ENCODE measurements around the gene HELZ2. TPM values are rescaled to one million over a fixed set of nuclear protein-coding genes. Genes with fewer than 3 reads are reported as not detected.

HELZ2 gene
- total and polyA plus RNA-seq, 2 of the 4 experiments (the other 2 are of a cell fraction) = 4.7 to 10.6 TPM

DNA sequence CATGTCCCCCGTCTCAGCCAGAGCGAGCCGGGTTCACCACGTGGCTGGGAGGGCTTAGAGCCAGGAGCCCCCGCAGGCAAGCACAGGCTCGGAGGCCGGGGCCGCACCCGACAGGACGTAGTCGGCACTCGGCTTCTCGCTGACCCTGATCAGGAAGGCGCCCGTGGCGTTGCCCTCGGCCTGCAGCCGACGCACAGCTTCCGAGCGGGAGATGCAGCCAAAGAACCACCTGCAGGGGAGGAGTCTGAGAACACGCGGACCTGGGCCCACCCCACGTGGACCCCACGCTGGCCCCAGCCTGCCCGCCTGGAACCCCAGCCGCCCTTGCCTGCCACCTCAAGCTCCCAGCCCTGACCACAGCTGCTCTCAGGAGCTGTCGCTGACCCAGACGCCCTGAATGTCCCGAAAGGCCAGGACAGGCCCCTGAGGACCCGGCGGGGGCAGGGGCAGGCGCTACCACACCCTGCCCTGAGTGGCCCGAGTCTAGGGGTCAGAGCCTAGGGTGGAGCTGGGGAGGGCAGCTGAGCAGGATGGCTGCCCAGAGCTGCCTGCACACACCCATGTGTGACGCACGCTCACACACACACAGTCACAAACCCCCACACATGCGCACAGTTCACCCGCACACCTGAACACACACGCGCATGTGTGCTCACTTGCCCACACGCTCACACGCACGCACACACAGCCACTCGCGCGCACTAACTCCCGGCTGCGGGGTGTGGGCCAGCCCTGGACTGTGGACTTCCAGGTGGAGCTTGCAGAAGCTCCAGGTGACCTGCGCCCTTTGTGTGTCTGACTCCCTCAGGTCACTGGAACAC lies 39.0 kb downstream of the HELZ2 start:
- no peak overlapping the region for H4K5ac ChIP-seq (ENCODE audit: low read depth, low read length)
- no peaks in the 10 kb centered on the region for H3K36me3 ChIP-seq (ENCODE audit: control insufficient read depth, insufficient read depth, low read length)
- no peaks in the 10 kb centered on the region for H4K20me1 ChIP-seq (ENCODE audit: insufficient read depth, low read length)
- ChIA-PET CTCF (no interaction called here), POLR2A (ENCODE audit: unreplicated experiment) (no interaction called here)
- H4K8ac ChIP-seq (ENCODE audit: low read depth in 2 of 2, low read length in 2 of 2) = no peak overlapping the region
- H2AK9ac ChIP-seq (replicated peaks; ENCODE audit: low read depth, low read length, poor library complexity) = peak overlapping the region; percentile 16
- dilution Hi-C loops (cut with HindIII; ENCODE audit: low sequenced_read_pairs, unreplicated experiment) (no loop called here), intact Hi-C loops (cut with micrococcal nuclease) (loop anchor here (5.0 to 10.0 kb wide), 3 partner anchors 120 to 522 kb away; partner anchors contain the start of genes RTEL1, STMN3 and UCKL1), in situ Hi-C loops (cut with MboI; ENCODE audit: low sequenced_read_pairs) (loop anchor here (10.0 kb wide), 2 partner anchors 330 to 440 kb away; partner anchors contain the start of genes ABHD16B, SAMD10 and TPD52L2)
- H3K9ac ChIP-seq (ENCODE audit: low read depth, low read length) = no peak overlapping the region
- 58% methylated on average over 20 of the region's 49 CpGs; no CpG with 5 or more reads in 1 of the 2 experiments for WGBS, 2 experiments (ENCODE audit: extremely low coverage in 2 of 2, insufficient read length in 1 of 2)
- no peaks in the 10 kb centered on the region for H3K79me1 ChIP-seq (ENCODE audit: low read depth in 1 of 2, low read length in 2 of 2)
- DNase-seq (no peak), ATAC-seq (ENCODE audit: low read depth) (no peak)
- no peaks in the 10 kb centered on the region; the same call in 1 of the 2 replicates for H3K4me1 ChIP-seq (ENCODE audit: control insufficient read depth, insufficient read depth, low read length)
- H3K14ac ChIP-seq (replicated peaks; ENCODE audit: low read depth, low read length) = no peak overlapping the region
- no peak overlapping the region for H2BK20ac ChIP-seq (ENCODE audit: low read depth, low read length)
- H4K91ac ChIP-seq (ENCODE audit: insufficient read depth, low read depth, low read length) = no peak overlapping the region
- H2AFZ ChIP-seq (replicated peaks; ENCODE audit: low read length, poor library complexity) = no peak overlapping the region
- peaks cover 4% of the 10 kb centered on the region; the same call in 1 of the 2 replicates for H3K27me3 ChIP-seq (ENCODE audit: control insufficient read depth, insufficient read depth, low read length)
- H3K9me3 ChIP-seq (ENCODE audit: control insufficient read depth, insufficient read depth, low read length) = no peaks in the 10 kb centered on the region
- no peak overlapping the region for H3K4me2 ChIP-seq (ENCODE audit: low read depth, low read length)
- H3K18ac ChIP-seq (ENCODE audit: low read depth, low read length) = no peak overlapping the region
- no peak overlapping the region for H3K56ac ChIP-seq (ENCODE audit: extremely low read depth, insufficient read depth, low read length)
- no peak overlapping the region for H3K4me3 ChIP-seq (ENCODE audit: insufficient read depth, low read depth, low read length)
- BruUV-seq (replicated peaks) = no TSS peak
- H3K23ac ChIP-seq (ENCODE audit: low read depth, low read length) = no peak overlapping the region
- H3K4ac ChIP-seq (ENCODE audit: low read depth, low read length) = no peak overlapping the region
- no peak overlapping the region for H3K27ac ChIP-seq (ENCODE audit: insufficient read depth, low read length)
- no peaks in the 10 kb centered on the region for H3K9me1 ChIP-seq (ENCODE audit: insufficient read depth, low read length)
- no peak overlapping the region for H2BK5ac ChIP-seq (ENCODE audit: low read depth, low read length, poor library complexity, severe bottlenecking)
- no peak overlapping the region for H2BK15ac ChIP-seq (ENCODE audit: low read depth, low read length)
- no peak overlapping the region for H2BK120ac ChIP-seq (ENCODE audit: low read depth, low read length)
- no peak overlapping the region for H2AK5ac ChIP-seq (ENCODE audit: low read depth, low read length)
- no peak for TF ChIP-seq SMC3 (IDR thresholded peaks at IDR 0.05; ENCODE audit: low read depth, low read length)
- TF ChIP-seq POLR2A (IDR thresholded peaks at IDR 0.05; ENCODE audit: low read depth, low read length) = no peak
- TF ChIP-seq RFX5 (IDR thresholded peaks at IDR 0.05; ENCODE audit: low read depth, low read length) = no peak
- TF ChIP-seq, protein P1, sequence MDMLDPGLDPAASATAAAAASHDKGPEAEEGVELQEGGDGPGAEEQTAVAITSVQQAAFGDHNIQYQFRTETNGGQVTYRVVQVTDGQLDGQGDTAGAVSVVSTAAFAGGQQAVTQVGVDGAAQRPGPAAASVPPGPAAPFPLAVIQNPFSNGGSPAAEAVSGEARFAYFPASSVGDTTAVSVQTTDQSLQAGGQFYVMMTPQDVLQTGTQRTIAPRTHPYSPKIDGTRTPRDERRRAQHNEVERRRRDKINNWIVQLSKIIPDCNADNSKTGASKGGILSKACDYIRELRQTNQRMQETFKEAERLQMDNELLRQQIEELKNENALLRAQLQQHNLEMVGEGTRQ (IDR thresholded peaks at IDR 0.05; ENCODE audit: low read depth, low read length) = no peak
- TF ChIP-seq CEBPB (IDR thresholded peaks at IDR 0.05; ENCODE audit: low read depth, low read length) = no peak
- TF ChIP-seq, protein P2, sequence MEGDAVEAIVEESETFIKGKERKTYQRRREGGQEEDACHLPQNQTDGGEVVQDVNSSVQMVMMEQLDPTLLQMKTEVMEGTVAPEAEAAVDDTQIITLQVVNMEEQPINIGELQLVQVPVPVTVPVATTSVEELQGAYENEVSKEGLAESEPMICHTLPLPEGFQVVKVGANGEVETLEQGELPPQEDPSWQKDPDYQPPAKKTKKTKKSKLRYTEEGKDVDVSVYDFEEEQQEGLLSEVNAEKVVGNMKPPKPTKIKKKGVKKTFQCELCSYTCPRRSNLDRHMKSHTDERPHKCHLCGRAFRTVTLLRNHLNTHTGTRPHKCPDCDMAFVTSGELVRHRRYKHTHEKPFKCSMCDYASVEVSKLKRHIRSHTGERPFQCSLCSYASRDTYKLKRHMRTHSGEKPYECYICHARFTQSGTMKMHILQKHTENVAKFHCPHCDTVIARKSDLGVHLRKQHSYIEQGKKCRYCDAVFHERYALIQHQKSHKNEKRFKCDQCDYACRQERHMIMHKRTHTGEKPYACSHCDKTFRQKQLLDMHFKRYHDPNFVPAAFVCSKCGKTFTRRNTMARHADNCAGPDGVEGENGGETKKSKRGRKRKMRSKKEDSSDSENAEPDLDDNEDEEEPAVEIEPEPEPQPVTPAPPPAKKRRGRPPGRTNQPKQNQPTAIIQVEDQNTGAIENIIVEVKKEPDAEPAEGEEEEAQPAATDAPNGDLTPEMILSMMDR (conservative IDR thresholded peaks at IDR 0.05; ENCODE audit: low read depth, low read length) = no peak
- TF ChIP-seq RAD21 (IDR thresholded peaks at IDR 0.05; ENCODE audit: low read length) = no peak
- TF ChIP-seq RCOR1 (IDR thresholded peaks at IDR 0.05; ENCODE audit: insufficient replicate concordance, low read length) = no peak
- TF ChIP-seq CHD1 (IDR thresholded peaks at IDR 0.05; ENCODE audit: low read depth, low read length) = no peak
- TF ChIP-seq BHLHE40 (IDR thresholded peaks at IDR 0.05; ENCODE audit: low read depth, low read length) = no peak
- no peak for TF ChIP-seq MAFK (IDR thresholded peaks at IDR 0.05; ENCODE audit: low read depth, low read length)
- no peak for TF ChIP-seq NFE2L2 (IDR thresholded peaks at IDR 0.05; ENCODE audit: low read depth, low read length)
- no peak for TF ChIP-seq MAZ (IDR thresholded peaks at IDR 0.05; ENCODE audit: borderline replicate concordance, low read depth, low read length)
- no peak for TF ChIP-seq FOS (IDR thresholded peaks at IDR 0.05; ENCODE audit: low read depth, low read length)
- no peak for TF ChIP-seq MXI1 (IDR thresholded peaks at IDR 0.05; ENCODE audit: borderline replicate concordance, low read depth, low read length)
